Right renal cortex interstitium (tissue), 3 donors: Measurements from ENCODE around the gene C9orf152. TPM values are rescaled to one million over a fixed set of nuclear protein-coding genes. Genes with fewer than 3 reads are reported as not detected.
"Not testable (repeated sequence)": the region's sequence is repeated elsewhere in the genome, so short reads cannot be mapped to it uniquely, and the experiment has no call there.

Experiments
- DNase-seq, 3 donors: peaks; one replicate each; pipeline ENCODE4 v3.0.0-alpha.2; 2013; ENCODE audit warnings: low read depth in 3 of 3, low spot score in 2 of 3
- polyA plus RNA-seq, 3 donors: library from polyadenylated mRNA; unstranded; fragments of 120-200 nt; gene quantifications; one replicate each; pipeline ENCODE4 v1.2.1, GENCODE V29; 2013; ENCODE audit not compliant: insufficient read length in 3 of 3

The C9orf152 gene
- polyA plus RNA-seq, result under 1 TPM; 0.35 to 0.51 (median 0.42) TPM

- no peak for DNase-seq
These were observed at the start of gene C9orf152 for GRCh38 chr9:110208031-110208430. Gene C9orf152, minus strand, starts transcription at chr9:110208159. Its CDS starts 580 bp downstream, at chr9:110207579.

- no peak for DNase-seq
These were observed 49.3 kb upstream of the C9orf152 start for GRCh38 chr9:110257097-110257841.

DNA sequence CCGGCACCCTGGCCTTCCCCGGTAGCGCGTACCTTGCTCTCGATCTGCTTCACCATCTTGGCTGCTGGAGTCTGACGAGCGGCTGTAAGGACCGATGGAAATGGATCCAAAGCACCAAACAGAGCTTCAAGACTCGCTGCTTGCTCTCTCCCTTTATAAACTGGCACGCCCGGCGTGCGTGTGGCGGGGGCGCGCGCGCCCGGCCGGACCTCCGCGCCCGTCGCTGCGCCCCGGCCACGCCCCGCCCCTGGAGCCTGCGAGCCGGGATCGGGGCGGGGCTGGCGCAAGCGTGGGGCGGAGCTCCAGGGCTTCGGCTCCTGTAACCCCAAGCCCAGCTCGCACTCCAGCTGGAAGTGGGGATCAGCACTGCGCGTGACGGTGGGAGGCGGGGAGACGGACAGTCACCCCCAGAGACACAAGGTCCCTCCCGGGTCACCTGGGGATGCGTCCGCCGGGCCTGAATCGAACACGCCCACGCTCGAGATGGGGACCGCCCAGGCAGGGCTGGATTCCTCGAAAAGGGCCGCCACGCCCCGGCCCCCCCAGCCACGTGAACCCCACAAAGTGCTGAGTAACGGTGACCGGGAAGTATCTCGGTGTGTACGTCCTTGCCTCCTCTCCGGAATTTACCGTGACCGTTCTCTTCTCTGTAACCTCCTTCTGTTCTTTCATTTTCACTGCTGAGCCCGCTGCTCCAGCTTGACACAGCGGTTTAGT is 48.6 kb upstream of the C9orf152 start, which contains the start of gene TXN:
TXN (minus strand) TSS at position 128 of the 717 bp plus-strand sequence; CDS start at position 56, 72 bp downstream.
- peak; percentile 75 to 77 (median 76) for DNase-seq

GRCh38 chr9:110255463-110256379 is 47.8 kb upstream of the C9orf152 start:
- DNase-seq, result no peak

GRCh38 chr9:110255034-110255462 is 47.1 kb upstream of the C9orf152 start:
- DNase-seq, result no peak

DNA sequence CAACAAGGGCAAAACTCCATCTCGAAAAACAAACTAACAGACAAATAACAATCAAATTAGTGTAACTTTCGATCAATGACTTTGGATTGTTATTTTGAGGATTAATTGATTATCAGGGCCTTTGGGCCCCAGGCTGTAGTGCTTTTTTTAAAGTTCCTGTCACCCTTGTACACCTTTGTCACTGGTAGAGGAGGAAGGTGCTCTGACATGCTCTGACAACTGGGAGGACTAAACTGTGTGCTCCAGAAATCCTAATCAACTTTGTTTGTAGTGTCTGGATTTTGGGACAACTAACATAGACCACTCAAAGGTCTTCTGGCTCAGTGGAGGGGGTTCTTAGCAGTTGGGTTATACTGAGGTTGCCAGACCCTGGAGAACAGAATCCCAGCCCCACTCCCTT is 46.5 kb upstream of the C9orf152 start:
- no peak for DNase-seq

DNA sequence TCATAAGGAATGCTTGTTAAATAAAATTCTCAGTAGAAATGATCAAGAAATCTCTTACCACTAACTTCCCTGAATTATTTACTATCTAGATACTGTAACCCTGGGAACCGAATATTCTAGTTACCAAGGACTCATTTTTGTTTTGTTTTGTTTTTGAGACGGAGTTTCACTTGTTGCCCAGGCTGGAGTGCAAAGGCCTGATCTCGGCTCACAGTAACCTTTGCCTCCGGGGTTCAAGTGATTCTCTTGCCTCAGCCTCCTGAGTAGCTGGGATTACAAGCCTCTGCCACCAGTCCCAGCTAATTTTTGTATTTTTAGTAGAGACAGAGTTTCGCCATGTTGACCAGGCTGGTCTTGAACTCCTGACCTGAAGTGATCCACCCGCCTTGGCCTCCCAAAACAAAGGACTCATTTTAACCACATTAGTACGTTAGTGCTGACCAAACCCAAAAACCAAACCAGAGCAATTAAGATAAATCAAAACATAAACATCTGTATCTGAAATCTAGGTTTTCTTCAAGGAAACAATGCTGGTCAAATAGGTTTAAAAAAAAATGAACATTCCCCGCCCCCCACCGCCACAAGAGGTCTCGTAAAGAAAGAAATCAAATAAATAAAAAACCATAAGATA is 44.7 kb upstream of the C9orf152 start:
- no peak for DNase-seq

- not testable (repeated sequence) for DNase-seq
These were observed 43.8 kb upstream of the C9orf152 start for GRCh38 chr9:110251770-110252169.

- DNase-seq, result no peak
These were observed 43.3 kb upstream of the C9orf152 start for GRCh38 chr9:110251212-110251611.

DNA sequence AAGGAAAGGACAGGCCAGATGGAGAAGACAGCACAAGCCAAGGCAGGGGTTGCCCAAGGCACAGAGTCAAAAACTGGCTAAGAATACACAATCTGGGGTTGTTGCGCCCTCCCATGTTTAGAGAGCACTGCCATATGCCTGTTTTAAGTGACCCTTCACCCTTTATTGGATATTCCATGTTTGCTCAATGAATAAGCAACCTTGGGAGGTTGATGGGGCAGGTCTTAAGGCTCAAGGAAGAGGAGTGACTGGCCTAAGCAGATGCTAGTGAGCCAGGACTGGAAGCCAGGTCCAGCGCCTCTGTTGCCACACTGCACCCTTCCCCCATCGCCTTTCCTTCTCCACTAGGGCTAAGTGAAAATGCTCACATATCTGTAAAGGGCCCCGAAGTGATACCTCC is 41.6 kb upstream of the C9orf152 start:
- no peak for DNase-seq

DNA sequence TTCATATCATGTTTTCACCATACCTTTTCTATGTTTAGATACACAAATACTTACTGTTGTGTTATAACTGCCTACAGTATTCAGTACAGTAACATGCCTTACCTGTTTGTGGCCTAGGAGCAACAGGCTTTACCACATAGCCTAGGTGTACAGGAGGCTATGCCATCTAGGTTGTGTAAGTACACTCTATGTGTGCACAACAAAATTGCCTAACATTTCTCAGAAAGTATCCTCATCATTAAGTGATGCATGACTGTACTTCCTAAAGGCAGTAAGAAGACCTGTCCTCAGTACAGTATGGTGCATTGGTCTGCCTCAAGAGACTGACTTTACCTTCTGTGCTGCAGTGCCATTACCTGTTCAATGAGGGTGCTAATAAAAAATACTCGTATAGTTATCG is 40.4 kb upstream of the C9orf152 start:
- no peak for DNase-seq

DNA sequence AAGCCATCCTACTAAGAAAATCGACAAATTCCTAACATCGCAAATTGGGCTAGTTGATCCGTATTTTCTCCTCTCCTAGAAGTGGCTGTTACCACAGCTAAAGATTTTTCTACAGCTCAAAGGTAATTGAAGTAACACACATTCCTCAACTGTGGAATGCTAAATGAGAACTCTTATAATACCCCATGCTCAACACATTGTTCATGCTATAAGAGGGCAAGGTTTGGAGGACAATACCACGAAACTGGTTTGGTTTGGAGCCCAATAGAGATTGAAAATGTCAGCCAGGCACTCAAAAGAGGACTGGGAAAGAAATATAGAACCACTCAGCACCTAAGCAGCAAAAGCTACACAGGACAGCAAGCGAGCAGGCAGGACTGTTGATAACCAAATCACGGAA is 38.3 kb upstream of the C9orf152 start:
- DNase-seq, result no peak

GRCh38 chr9:110244616-110245015 is 36.7 kb upstream of the C9orf152 start:
- no peak for DNase-seq

- no peak for DNase-seq
These were observed 33.9 kb upstream of the C9orf152 start for GRCh38 chr9:110241858-110242321.

DNA sequence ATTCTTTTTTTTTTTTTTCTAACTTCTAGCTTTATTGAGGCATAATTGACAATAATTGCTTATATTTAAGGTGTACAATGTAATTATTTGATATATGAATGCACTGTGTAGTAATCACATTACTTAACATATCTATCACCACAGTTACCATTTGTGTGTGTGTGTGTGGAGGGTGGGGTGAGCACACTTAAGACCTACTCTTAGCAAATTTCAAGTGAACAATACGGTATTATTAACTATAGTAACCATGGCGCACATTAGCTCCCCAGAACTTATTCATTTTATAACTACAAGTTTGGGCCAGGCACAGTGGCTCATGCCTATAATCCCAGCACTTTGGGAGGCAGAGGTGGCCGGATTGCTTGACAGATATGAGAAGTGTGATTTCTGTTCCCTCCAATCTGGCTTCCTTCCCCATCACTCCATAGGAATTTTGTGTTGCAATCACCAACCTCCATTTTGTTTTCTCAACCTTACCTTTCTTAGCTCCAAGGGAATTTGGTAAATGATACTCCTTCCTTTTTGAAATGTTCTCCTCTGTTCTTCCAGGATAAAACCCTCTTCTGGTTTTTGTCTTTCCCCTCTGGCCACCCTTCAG is 33.4 kb upstream of the C9orf152 start:
- DNase-seq, result no peak

GRCh38 chr9:110240198-110240597 is 32.2 kb upstream of the C9orf152 start:
- DNase-seq, result no peak

GRCh38 chr9:110228321-110228720 is 20.4 kb upstream of the C9orf152 start:
- no peak for DNase-seq

GRCh38 chr9:110224583-110224982 is 16.6 kb upstream of the C9orf152 start:
- DNase-seq, result no peak

- no peak for DNase-seq
These were observed 12.8 kb upstream of the C9orf152 start for GRCh38 chr9:110220809-110221208.

DNA sequence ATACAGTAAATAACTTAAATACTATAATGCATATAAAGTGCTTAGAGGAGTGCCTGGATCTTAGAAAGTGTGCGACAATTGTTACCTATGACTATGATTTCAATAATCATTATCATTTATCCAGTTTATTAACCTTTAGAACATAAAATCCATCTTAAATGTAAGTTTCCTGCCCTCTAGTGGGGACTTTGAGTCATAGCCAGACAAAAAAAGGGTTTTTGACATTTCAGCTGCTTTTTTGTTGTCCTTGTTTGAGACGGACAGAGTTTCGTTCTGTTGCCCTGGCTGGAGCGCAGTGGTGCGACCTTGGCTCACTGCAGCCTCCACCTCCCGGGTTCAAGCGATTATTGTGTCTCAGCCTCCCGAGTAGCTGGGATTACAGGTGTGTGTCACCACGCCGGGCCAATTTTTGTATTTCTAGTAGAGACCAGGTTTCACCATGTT is 9.7 kb upstream of the C9orf152 start:
- DNase-seq, result no peak
